Mesothelial cell of epicardium (in vitro differentiated cells): ENCODE measurements around the gene INF2. TPM values are rescaled to one million over a fixed set of nuclear protein-coding genes. Genes with fewer than 3 reads are reported as not detected.

Experiments
- DNase-seq, 2 experiments: peaks; one replicate each; pipeline ENCODE4 v3.0.0; 2021; ENCODE audit warnings: low spot score in 2 of 2; ENCODE audit not compliant: unreplicated experiment in 2 of 2
- H3K27ac Mint-ChIP-seq: 2 replicates; pipeline ENCODE4 v1.8.0; 2021; ENCODE audit warnings: mixed read lengths
- H3K27me3 Mint-ChIP-seq: 2 replicates; pipeline ENCODE4 v1.8.0; 2021; ENCODE audit warnings: low read depth, mixed read lengths
- H3K36me3 Mint-ChIP-seq: 2 replicates; pipeline ENCODE4 v1.8.0; 2021; ENCODE audit warnings: mixed read lengths
- H3K4me1 Mint-ChIP-seq: 2 replicates; pipeline ENCODE4 v1.8.0; 2021; ENCODE audit warnings: mixed read lengths
- H3K4me3 Mint-ChIP-seq: 2 replicates; pipeline ENCODE4 v1.8.0; 2021; ENCODE audit warnings: mild to moderate bottlenecking, moderate library complexity, mixed read lengths
- H3K9me3 Mint-ChIP-seq: 2 replicates; pipeline ENCODE4 v1.8.0; 2021; ENCODE audit warnings: mixed read lengths
- CTCF ChIP-seq: fragments of 200-600 bp; sonication (generic); IDR thresholded peaks from one replicate; pipeline ENCODE4 v1.5.0; 2021; ENCODE audit warnings: antibody characterized with exemption; ENCODE audit not compliant: unreplicated experiment
- total RNA-seq: library from RNA; stranded (reverse); gene quantifications from 3 replicates; pipeline ENCODE4 v1.2.1, GENCODE V29; 2021

The INF2 gene
- total RNA-seq, 1 donor from 2014 or later: 92.8 TPM

- Mint-ChIP-seq H3K9me3 (no peaks in the 10 kb centered on the region), H3K36me3 (peaks cover 16% of the 10 kb centered on the region), H3K4me1 (no peaks in the 10 kb centered on the region), H3K27ac (no peak overlapping the region), H3K4me3 (no peak overlapping the region), H3K27me3 (no peaks in the 10 kb centered on the region)
- DNase-seq: no peak
- no peak for TF ChIP-seq CTCF
These were observed 25.3 kb downstream of the INF2 start for GRCh38 chr14:104714681-104715080.

- Mint-ChIP-seq H3K36me3 (peaks cover 19% of the 10 kb centered on the region), H3K27ac (no peak overlapping the region), H3K27me3 (no peaks in the 10 kb centered on the region), H3K4me3 (no peak overlapping the region), H3K4me1 (no peaks in the 10 kb centered on the region), H3K9me3 (no peaks in the 10 kb centered on the region)
- DNase-seq: no peak
- no peak for TF ChIP-seq CTCF
These were observed 26.0 kb downstream of the INF2 start for GRCh38 chr14:104715416-104715815.

GRCh38 chr14:104715871-104716270 lies 26.5 kb downstream of the INF2 start:
- Mint-ChIP-seq H3K4me1 (no peaks in the 10 kb centered on the region), H3K36me3 (peaks cover 19% of the 10 kb centered on the region), H3K27ac (no peak overlapping the region), H3K4me3 (no peak overlapping the region), H3K27me3 (no peaks in the 10 kb centered on the region), H3K9me3 (no peaks in the 10 kb centered on the region)
- DNase-seq: no peak
- no peak for TF ChIP-seq CTCF

GRCh38 chr14:104717137-104717536 lies 27.7 kb downstream of the INF2 start:
- H3K4me3 Mint-ChIP-seq: no peak overlapping the region
- H3K9me3 Mint-ChIP-seq: no peaks in the 10 kb centered on the region
- H3K4me1 Mint-ChIP-seq: no peaks in the 10 kb centered on the region
- TF ChIP-seq CTCF: no peak
- no peaks in the 10 kb centered on the region for H3K27me3 Mint-ChIP-seq
- peaks cover 21% of the 10 kb centered on the region for H3K36me3 Mint-ChIP-seq
- no peak for DNase-seq
- H3K27ac Mint-ChIP-seq: no peak overlapping the region

- Mint-ChIP-seq H3K4me3 (no peak overlapping the region), H3K4me1 (no peaks in the 10 kb centered on the region), H3K27me3 (no peaks in the 10 kb centered on the region), H3K27ac (no peak overlapping the region), H3K9me3 (no peaks in the 10 kb centered on the region), H3K36me3 (peaks cover 21% of the 10 kb centered on the region)
- DNase-seq: no peak
- TF ChIP-seq CTCF: no peak
These were observed 28.2 kb downstream of the INF2 start for GRCh38 chr14:104717646-104718045.

GRCh38 chr14:104718147-104718546 lies 28.7 kb downstream of the INF2 start:
- H3K36me3 Mint-ChIP-seq: peaks cover 21% of the 10 kb centered on the region
- H3K27ac Mint-ChIP-seq: no peak overlapping the region
- DNase-seq: no peak
- no peak for TF ChIP-seq CTCF
- H3K27me3 Mint-ChIP-seq: no peaks in the 10 kb centered on the region
- H3K4me3 Mint-ChIP-seq: no peak overlapping the region
- no peaks in the 10 kb centered on the region for H3K4me1 Mint-ChIP-seq
- H3K9me3 Mint-ChIP-seq: no peaks in the 10 kb centered on the region
